Measurements from ENCODE around the gene NR5A1.

The NR5A1 gene

DNA sequence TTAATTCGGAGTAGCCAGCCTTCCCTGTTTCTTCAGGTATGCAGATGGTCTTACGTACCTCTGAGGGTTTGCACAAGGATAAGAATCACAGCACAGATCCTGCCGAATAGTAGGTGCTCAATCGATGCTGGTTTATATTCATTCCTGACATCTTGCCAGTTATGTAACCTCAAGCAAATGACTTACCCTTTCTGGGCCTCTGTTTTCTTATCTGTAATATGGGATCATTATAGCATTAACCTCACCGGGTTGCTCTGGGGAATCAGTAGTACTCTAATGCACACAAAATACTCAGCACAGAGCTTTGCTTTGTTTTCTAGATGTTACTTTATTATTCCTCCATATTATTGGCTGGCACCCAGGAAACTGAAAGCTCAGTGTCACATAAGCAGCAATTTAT lies 7.7 kb upstream of the NR5A1 start:
- in situ Hi-C loops (cut with MboI; ENCODE audit: low sequenced_read_pairs): no loop called here

GRCh38 chr9:124514125-124514524 lies 6.9 kb upstream of the NR5A1 start:
- in situ Hi-C loops (cut with MboI; ENCODE audit: low sequenced_read_pairs): no loop called here

DNA sequence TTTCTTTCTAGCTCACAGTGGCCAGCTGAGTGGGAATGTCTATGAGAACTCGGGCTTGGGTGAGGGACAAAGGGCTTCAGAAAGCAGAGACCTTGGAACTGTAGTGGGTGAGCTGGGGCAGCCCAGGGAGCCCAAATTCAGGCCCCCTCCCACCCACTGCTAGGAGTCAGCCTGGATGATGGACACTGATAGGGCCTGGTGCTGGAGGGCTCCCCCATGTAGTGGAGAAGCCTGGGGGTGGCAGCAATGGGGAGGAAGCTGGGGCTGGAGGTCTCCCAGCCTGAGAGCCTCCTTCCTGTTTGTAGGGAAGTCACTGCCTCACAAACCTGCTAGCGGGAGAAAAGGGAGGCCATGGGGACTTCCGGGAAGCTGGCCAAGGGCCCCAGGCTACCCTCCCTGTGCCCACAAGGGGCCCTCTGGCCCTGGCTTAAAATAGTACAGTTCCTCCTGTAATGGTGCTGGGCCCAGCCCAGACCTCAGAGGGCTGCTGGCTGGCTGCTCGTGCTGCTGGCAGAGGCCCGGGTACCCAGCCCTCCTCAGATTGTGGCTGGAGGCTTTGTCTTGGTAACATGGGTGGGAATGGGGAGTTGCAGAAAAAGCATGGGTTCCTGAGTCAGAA lies 6.3 kb upstream of the NR5A1 start:
- in situ Hi-C loops (cut with MboI; ENCODE audit: low sequenced_read_pairs): no loop called here

GRCh38 chr9:124512806-124513204 lies 5.6 kb upstream of the NR5A1 start:
- in situ Hi-C loops (cut with MboI; ENCODE audit: low sequenced_read_pairs): no loop called here

- in situ Hi-C loops (cut with MboI; ENCODE audit: low sequenced_read_pairs): no loop called here
Measured at GRCh38 chr9:124511891-124512805, 4.9 kb upstream of the NR5A1 start.

- in situ Hi-C loops (cut with MboI; ENCODE audit: low sequenced_read_pairs): no loop called here
Measured at GRCh38 chr9:124511426-124511840, 4.2 kb upstream of the NR5A1 start.

GRCh38 chr9:124510650-124511425 lies 3.6 kb upstream of the NR5A1 start:
- in situ Hi-C loops (cut with MboI; ENCODE audit: low sequenced_read_pairs): no loop called here

DNA sequence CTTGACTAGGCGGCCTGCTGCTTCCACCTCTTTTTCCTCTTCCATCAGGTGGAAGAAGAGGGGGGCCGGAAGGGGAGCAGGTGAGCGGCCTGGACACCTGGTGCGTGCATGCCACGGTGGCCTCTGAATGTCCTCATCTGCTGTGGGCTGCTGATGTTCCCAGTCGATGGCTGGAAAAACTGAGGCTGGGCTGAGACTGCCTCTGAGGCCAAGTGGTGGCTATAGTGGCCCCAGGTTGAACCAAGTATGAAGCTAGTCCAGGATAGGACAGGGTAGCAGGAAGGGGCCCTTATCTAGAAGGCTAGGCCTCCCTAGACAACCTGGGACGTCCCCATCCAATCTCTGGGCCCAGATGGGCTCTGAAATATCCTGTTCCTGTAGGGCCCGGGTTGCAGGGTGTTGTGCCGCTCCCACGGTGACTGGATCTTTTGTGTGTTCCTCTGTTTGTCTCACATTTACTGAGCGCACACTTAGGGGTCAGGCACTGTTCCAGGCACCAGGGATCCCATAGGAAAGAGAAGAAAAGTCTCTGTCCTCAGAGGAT lies 753 bp upstream of the NR5A1 start:
- in situ Hi-C loops (cut with MboI; ENCODE audit: low sequenced_read_pairs): no loop called here

GRCh38 chr9:124506433-124506832 lies 766 bp downstream of the NR5A1 start:
- in situ Hi-C loops (cut with MboI; ENCODE audit: low sequenced_read_pairs): no loop called here

DNA sequence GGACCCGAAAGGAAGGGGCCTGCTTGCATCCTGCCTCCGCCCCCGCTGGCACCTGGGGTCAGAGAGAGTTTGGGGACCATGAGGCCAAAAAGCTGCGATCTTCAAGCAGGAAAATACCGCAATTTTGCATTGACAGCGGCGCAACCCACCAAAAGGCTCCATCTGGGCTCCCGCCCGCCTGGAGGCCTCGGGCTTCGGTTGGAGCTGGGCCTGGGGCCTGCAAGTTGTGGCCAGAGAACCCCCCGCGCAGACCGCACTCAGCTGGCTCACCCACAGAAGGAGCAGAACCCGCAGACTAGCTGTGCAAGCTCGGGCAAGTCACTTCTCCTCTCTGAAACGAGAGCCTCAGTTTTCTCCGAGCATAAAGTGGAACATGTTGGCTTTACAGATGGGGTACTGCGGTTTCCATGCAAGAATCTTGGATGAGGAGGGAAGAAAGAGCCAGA lies 1.3 kb downstream of the NR5A1 start:
- in situ Hi-C loops (cut with MboI; ENCODE audit: low sequenced_read_pairs): no loop called here

- in situ Hi-C loops (cut with MboI; ENCODE audit: low sequenced_read_pairs): no loop called here
Measured at GRCh38 chr9:124505006-124505900, 1.9 kb downstream of the NR5A1 start.

DNA sequence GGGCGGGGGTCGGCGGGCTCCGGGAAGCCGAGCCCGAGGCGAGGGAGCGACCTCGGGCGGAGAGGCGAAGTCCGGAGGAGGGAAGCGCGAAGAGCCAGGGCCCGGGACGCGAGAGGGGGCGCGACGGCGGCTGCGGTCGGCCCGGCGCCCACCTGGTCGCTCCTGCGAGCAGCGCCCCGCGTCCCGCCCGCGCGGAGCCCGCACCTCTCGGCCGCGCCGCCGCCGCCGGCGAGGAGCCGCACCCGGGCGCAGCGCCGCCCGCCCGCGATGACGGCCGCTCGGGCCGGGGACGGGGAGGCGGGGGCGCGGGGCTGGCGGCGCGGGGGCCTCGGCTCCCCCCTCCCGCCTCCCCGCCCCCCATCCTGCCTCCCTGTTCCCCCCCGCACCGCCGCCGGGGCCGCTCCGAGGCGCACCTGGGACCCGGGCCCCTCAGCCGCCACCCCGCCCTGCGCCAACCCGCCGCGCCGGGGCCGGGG lies 2.6 kb downstream of the NR5A1 start:
- in situ Hi-C loops (cut with MboI; ENCODE audit: low sequenced_read_pairs): no loop called here

DNA sequence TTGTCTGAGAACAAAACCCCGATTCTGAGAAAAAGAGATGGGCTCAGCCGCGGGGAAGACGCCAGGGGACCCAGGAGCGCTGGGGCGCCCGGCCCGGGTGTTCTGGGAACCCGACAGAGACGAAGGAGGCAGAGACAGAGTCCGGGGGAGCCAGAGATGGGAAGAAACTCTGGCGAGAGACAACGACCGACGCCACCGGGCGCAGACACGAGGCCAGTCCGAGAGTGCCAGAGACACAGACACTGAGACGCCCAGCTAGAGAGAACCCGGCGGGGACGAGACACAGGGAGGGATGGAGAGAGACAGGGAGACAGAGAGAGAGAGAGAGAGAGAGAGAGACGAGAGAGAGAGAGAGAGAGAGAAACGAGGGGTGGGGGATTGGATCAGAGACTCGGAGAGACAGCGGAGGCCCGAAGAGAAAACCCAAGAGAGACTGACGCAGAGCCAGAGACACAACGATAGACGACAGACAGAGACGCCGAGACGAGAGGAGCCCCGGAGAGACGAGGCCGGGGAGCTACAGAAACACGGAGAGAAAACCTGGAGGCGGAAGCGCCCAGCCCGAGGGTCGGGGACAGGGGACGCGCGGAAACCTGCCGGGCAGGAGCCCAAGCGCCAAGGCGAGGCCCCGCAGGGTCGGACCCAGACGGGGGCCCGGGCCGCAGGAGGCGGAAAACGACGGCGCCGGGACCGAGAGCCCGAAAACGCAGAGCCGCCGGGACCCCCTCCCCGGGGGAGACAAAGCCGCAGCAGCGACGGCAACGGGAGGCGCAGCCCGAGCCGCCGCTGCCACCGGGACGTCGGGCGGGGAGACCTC lies 3.3 kb downstream of the NR5A1 start:
- in situ Hi-C loops (cut with MboI; ENCODE audit: low sequenced_read_pairs): no loop called here

- in situ Hi-C loops (cut with MboI; ENCODE audit: low sequenced_read_pairs): no loop called here
Measured at GRCh38 chr9:124502711-124503702, 4.2 kb downstream of the NR5A1 start.

GRCh38 chr9:124501771-124502320 lies 5.4 kb downstream of the NR5A1 start:
- in situ Hi-C loops (cut with MboI; ENCODE audit: low sequenced_read_pairs): no loop called here

GRCh38 chr9:124500796-124501611 lies 6.2 kb downstream of the NR5A1 start:
- in situ Hi-C loops (cut with MboI; ENCODE audit: low sequenced_read_pairs): no loop called here

Measured in HL-60/S4 treated with retinoic acid at 250 ng/mL for 4 days and 3 days (cell line).